GM21526 (cell line): Measurements from ENCODE around the gene SNX8.

Source experiments
- ATAC-seq: cut with Tn5 transposase; IDR thresholded peaks from one replicate; pipeline ENCODE4 v1.9.1; 2021; ENCODE audit warnings: moderate library complexity; ENCODE audit not compliant: unreplicated experiment, low FRiP score

Gene SNX8

DNA sequence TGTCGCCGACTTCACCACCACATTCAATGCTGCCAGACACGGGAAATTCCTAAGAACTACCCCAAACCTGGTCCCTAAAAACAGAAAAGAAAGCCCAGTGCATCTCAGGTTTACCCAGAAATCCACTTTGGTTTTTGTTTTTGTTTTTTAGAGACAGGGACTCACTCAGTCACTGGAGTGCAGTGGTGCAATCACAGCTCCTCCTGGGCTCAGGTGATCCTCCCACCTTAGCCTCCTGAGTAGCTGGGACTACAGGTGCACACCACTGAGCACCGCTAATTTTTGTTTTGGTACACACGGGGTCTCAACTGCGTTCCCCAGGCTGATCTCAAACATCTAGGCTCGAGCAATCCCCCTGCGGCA, 104.3 kb downstream of the SNX8 start:
- ATAC-seq, result no peak

DNA sequence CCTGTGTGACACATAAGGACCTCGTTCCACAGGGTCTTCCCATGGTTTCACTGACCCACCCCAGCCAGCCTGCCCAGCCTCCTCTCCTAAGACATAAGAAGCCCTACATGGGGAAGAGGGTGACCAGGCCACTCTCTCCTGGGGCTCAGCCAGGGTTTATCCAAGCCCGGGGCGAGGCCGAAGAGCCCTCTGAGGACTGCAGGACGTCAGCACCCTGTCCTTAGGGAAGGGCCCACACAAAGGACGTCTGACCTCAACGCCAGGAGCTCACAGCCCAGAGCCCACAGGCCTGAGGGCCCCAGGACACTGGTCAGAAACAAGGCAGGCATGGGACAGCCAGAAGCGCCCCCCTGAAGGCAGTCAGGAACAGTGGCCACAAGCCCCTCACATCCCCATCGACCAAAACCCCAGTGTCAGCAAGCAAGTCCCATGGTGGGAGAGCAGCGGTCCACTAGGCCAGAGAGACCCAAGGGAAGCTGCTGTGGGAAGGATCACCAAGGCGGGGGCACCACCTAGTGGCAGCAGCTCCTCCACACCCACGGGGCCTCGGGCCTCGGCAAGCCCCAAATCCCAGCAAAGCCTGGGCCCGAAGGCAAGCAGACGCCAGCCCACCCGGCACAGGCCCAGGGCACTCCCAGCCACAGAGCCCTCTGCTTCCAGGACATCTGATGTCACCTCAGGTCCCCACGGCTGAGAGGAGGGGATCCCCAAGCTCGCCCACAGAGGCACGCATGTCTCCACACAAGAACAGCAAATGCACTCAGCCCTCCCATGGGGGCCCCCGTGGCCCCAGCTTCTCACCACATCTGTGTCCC, 104.9 kb downstream of the SNX8 start:
- ATAC-seq, result no peak

DNA sequence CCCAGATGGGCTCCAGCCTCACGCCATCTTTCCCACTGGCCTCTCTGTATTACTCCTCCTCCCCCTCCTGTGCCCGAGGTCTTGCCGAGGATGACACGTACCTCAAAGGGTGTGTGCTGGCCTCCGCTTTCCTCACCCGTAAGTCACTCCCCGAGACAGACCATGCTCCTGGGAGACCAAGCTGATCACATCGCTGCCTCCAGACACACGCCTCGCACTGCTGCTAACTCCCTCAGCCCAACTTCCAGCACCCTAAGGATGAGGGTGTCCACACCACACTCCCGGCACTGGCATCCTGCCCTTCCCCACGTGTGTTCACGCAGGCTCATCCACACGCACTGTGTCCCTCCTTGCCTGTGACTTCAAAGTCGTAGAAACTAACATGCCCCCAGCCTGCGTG, 105.5 kb downstream of the SNX8 start:
- no peak for ATAC-seq

DNA sequence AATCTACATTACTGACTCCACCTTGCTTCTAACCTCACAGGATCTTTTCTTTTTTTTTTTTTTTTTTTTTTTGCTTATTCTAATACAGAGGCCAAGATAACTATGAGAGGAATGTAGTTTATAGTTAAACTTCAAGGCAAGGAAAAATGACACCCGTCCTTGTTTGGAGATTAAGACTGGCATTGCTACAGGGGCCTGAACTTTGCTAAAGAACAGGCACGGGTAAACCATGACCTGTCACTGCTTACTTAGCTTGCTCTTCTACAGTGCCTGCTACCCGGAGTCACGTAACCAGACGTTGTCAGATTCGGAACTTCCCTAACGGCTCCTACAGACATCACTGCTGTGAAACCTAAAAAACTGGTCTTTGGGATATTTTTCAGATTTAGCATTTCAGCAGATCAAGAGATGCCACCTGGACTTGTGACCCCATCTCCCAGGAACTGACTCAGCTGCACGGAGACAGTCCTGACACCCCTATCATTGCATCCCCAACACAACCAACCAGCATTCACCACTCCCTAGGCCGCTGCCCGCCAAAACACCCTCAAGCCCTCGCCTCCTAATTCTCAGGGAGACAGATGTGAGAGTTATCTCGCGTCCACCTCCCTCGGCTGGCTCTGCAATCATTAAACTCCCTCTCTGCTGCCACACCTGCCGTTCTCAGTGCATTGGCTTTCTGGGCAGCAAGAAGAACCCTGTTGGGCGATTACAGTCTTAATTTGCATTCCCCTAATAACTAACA, 109.0 kb downstream of the SNX8 start:
- ATAC-seq, result no peak

DNA sequence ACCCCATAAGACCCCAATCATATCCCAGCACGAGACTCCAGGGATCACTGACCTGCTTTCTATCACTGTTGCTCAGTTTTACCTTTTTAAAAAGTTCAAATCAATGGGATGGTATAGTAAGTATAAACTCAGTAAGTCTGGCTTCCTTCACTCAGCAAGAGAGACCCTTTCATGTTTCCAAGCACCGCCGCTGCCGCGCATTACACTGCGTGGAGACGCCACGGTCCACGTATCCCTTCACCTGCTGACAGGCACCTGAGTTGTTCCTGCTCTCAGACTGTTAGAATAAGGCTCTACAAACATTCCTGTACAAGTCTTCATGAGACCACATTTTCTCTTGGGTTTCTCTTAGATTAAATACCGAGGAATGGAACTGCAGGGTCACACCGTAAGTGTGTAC, 109.8 kb downstream of the SNX8 start:
- no peak for ATAC-seq

DNA sequence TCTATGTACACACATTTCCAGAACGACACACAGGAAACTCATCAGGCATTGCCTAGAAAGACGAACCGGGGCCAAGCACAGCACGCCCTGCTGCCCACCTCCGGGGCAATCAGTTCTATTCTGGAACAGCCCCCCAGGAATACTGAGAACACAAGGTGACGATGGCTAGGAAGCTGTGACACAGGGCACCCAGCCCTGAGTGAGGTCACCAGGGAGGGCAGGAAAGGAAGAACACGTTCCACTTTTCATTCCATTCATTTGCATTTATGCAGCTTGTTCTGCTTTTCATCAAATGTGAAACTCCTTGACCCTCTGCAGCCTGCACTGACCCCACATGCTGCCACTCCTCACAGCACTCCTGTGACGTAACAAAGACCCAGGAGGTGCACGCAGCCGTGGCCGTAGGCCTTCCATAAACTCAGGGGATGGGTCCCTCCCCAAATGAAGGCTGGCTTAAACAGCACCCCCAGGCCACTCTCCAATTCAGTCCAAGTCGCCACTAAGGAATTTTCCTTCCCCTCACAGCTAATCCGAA, 110.4 kb downstream of the SNX8 start:
- no peak for ATAC-seq

DNA sequence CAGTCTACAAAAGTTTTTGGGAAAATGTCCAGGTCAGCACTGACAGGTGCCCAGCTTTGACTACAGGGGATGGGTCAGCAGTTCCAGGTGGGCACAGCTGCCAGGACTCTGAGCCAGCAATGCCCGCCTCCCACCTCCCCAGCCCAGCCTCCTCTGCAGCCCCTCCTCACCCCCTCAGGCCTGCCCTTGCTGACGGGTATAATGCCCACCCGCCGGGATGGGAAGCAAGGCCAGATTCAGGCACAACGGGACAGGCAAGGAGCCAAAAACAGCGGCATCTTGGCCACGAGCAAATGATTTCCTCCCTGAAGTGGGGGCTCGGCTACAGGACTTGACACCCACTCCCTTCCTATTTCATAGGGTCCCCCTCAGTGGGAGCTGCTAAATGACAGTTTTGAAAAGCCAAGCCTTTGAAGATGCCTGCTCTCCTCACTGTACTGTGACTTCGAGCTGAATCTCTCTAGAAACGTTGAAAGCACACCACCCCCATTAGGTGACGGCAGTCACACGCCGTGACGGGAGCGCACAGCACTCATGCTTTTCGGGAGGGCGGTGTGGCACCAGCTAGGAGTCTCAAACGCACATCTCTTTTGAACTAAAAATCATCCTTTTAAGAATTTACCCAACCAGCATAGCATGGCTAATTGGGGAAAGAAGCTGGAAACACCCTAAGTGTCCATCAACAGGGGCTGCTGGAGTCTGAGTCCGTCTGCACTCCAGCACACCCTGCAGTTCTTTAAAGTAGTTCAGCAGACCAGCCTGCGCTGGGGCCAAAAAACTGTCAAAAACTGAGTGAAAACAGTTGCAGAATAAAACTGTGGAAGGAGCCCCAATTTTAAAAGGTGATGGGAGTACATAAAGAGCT, 111.1 kb downstream of the SNX8 start:
- ATAC-seq, result no peak

DNA sequence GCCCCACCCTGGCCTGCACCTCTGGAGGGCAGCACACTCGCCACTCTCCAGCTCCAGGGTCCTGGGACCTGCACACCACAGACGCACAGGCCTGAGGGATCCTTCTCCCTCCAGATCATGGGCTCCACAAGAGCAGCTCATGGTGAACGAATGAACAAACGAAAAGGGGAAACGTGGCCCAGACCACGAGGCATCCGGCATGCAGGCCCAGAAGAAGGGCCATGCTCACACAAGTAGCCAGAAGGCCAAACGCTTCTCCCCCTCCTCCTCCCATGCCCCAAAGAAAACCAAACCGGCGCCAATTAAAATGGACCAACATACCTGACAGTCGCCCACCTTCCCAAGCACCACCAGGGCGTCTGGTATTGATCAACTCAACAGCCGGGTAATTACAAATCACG, 111.9 kb downstream of the SNX8 start:
- no peak for ATAC-seq
